Stimulated activated CD8-positive, alpha-beta memory T cell treated with anti-CD3 and anti-CD28 coated beads, Interleukin-12 subunit alpha, Interleukin-12 subunit beta, amount 100 ng/mL, for 4 hours (primary cell): ENCODE results near the gene GORAB.

Experiments used
- DNase-seq: peaks from one replicate; pipeline ENCODE4 v3.0.0-alpha.2; 2020; ENCODE audit warnings: low read depth

GORAB gene

DNA sequence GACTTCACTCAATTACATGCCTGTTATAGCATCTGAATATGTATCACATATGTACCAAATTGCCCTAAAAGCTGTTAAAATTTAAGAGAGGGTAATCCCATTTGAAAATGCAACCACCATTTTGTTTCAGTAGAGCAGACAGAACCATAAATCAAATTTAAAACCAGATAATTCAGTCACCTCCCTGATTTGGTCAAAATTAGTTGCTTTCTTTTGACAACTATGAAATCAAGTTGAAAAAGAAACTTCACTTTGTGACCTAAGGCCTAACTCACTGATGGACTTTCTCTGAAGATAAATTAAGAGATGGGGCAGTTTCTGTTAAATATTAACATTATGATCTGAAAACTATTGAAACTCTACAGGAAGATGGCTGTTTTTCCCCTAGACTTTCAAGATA lies 6.7 kb downstream of the GORAB start:
- no peak for DNase-seq

DNA sequence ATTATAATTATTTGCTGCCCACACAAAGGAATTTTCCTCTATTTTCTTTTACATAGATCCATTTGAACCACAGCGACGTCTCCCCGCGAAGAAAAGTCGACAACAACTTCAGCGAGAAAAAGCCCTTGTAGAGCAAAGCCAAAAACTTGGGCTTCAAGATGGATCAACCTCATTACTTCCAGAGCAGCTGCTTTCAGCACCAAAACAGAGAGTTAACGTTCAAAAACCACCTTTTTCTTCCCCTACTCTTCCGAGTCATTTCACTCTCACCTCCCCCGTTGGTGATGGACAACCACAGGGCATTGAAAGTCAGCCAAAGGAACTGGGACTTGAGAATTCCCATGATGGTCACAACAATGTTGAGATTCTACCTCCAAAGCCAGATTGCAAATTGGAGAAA lies 7.2 kb downstream of the GORAB start:
- no peak for DNase-seq

DNA sequence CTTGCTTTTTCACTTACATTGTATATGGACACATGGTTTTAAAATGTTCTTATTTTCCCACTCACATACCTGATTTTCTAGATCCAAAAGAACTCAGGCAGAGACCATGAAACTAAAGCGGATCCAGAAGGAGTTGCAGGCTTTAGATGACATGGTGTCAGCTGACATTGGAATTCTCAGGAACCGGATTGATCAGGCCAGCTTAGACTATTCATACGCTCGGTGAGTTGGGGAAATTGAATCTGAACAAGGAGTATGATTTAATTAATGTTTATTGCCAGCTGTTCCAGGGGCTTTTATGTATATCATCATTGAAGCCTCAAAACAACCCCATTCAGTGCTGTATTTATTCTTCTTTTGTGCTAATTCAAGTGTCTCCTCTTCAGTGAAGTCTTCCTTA lies 12.7 kb downstream of the GORAB start:
- DNase-seq: no peak

DNA sequence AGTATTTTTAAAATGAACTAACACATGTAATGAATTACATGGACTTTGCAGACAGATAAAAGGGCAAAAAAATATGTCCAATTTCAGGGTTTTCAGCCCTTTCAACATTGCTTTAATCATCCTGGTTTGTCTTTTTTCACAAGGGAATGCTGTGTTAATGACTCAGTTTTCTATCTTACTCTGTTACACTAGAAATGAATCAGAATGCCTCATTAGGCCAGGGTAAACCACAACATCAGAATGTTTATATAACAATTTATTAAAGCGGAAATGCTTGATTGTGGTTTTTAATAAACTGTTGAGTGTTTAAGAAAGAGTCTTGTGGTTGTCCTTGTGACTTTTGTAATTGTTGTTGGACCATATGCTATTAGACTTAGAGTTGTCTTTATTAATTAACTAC lies 13.5 kb downstream of the GORAB start:
- no peak for DNase-seq

DNA sequence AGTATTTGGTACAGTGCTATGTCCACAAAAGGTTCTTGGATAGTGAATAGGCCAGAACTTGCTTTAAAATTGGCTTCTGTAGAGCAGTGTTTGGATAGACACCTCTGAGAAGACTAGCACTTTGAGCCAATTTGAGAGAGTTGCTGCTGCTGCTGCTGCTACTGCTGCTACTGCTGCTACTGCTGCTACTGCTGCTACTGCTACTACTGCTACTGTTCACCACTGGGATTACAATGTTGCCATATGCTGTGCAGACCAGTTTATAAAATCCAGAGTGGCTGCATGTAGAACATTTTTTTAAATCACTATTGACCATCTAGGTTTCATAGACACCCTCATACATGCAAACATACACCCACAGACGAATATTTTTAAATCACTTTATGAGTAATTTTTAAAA lies 15.3 kb downstream of the GORAB start:
- DNase-seq: no peak

DNA sequence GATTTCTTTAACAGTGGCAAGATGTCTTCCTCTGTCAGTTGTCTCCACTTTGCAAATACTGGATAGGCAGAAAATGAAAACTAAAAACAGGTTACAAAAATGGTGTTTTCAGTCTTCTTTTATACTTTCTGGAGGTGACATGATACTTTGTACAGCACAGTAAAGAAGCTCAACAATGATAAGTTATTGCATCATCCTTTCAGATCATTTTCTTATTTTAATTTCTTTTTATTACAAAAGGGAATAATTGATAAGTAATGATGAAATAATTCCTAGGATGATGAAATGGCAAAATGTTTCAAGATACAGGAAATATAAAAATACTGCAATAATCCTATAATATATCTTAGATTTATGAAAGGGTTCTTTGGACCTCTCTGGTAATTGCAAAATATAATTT lies 16.5 kb downstream of the GORAB start:
- DNase-seq: no peak

DNA sequence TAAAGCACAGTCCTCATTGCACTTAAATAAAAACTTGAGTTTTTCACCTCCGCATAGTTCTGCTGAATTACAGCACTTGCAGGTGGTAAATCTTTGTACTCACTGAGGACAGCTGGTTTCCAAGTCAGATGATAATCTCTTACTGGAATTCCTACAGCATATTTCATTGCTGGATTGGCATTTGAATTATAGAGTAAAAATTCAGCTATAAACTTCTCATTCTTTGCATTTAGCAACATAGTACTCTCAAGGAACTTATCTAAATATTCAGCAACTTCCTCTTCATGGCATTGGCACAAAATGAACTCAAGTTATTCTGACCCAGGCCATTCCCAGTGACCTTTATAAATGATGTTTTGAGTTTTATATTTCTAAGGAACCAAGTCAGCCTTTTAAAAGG lies 23.4 kb downstream of the GORAB start:
- no peak for DNase-seq

DNA sequence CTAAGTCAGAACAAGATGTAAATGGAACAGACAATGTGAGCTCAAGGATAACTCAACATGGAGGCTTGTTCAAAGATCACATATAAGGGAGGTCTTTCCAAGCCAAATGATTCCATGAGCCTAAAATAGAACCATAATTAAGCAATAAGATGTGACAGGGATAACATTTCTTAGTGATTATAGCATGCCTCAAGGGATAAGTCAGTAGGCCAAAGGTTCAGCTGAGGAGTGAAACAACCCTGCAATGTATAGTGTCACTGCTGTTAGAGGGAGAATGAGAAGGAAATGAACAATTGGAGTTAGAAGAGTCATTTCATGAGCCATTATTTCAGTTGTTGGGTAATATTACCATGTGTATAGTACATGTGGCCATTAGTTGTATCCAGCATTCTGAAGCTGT lies 25.0 kb downstream of the GORAB start:
- DNase-seq: no peak

DNA sequence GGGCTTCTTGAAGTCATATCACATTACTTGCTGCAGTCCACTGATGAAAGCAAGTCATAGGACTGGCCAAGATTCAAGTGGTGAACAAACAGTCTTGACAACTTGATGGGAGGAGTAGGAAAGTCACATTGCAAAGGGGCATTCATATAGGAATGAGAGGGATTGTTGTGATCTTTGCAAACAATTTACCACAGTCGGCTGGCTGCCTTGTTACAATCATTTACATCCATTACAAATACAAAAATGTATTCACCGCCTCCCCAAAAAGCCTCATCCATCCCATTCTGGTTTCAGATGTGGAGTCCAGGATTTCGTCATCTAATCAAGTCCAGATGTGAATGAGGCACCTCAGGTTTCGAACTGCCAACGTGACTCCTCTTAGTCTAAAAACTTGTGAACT lies 26.8 kb downstream of the GORAB start:
- DNase-seq: no peak

DNA sequence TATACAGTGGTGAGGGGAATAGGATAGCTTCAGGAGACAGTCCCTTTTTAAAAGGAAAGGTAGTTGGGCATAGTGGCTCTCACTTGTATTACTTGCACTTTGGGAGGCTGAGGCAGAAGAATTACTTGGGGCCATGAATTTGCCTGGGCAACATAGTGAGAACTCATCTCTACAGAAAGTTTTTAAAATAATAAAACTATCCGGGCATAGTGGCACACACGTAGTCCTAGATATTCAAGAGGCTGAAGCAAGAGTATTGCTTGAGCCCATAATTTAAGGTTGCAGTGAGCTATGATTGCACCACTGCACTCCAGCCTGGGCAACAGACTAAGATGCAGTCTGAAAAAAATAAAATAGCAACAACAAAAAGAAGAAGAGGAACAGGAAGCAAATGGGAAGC lies 27.2 kb downstream of the GORAB start:
- DNase-seq: no peak

DNA sequence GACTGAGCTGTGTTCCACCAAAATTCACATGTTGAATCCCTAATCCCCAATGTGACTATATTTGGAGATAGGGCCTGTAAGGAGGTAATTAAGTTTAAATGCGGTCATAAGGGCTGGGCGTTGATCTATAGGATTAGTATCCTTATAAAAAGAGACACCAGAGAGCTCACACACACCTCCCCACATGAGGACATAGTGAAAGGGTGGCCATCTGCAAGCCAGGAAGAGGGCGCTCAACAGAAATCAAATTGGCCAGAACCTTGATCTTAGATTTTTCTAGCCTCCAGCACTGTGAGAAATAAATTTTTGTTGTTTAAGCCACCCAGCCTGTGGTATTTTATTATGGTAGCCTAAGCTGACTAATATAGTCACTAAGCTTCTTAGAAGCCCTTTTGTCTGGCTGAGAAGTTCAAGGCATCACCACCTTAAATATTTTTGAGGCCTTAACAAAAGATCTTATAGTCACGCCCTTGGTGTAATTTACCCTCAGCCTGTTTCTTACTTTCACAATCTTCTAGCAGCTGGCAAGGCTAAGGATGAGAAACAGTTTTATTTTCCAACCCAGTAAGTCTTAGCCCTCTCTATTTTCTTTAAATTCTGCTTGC lies 28.8 kb downstream of the GORAB start:
- no peak for DNase-seq

DNA sequence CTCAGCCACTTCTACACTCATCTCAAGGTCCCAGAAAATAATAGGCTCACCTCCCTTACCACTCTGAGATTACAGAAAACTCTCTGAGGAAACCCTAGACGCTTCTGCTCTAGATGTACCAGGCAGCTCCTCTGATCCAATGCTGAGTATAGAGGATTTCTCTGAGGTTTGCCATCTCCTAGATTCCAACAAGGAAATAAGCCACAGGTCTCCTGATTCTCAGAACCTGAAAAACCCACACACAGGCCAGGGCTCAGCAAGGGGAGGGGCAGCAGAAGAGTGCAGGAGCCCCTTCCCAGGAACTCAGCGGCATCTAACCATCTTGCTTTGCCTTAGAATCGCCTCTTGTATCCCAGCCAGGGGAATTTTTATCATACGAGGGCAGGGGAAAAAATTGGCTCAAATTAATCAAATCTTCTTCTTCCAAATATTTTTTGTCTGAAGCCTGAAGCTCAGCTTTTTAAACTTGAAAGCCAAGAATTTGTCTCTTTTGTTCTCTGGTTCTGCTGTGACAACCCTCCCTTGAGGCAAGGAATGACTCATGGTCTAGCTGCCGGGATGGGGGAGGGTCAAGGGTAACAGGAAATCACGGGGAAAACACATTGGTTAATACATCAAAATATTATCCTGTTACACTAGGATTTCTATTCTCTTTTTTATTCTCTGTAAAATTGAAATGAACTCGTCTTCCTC lies 30.8 kb downstream of the GORAB start:
- DNase-seq: no peak

DNA sequence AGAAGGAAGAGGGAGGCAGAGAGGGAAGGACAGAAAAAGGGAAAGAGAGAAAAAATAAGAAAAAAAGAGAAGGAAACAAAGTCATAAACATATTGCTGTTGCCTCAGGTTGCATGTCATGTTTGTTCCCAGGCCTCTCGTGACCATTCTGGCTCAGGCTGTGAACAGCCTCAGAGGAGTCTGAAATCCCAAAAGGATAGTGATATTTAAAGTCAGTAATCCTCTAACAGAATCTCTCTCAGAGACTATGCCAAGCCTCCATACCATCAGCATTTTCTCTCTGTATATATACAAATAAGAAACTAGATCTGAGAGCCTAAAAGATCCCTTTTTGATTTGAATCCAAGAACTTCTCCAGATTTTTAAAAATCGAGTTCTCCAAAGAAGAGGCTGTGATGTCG lies 35.2 kb downstream of the GORAB start:
- DNase-seq: no peak

DNA sequence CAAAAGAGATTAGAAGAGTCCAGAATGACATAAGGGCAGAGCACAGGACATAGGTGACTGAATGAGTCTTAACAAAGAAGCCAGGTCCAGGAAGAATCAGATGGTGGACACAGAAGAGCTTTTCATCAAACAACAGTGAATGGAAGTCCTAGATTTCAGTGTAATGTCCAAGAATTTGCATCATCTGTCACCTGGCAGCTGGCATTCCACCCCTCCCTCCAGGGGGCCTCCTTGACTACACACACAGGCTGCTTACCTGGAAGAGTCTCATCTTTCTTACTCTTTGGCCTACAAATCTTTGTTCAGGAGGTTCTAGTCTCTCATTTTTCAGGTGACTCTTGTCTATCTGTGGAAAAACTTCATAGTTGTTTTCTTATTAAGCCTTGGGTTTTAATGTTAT lies 36.2 kb downstream of the GORAB start:
- DNase-seq: no peak

DNA sequence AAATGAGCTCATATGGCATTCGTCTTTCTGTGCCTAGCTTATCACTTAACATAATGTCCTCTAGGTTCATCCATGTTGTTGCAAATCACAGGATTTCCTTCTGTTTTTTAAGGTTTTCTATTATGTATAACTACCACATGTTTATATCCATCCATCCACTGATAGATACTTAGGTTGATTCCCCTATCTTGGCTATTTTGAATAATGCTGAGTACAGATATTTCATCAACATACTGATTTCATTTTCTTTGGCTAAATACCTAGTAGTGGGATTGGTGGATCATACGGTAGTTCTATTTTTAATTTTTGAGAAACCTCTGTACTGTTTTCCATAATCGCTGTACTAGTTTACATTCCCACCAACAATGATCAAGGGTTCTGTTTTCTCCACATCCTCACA lies 45.0 kb downstream of the GORAB start:
- no peak for DNase-seq

DNA sequence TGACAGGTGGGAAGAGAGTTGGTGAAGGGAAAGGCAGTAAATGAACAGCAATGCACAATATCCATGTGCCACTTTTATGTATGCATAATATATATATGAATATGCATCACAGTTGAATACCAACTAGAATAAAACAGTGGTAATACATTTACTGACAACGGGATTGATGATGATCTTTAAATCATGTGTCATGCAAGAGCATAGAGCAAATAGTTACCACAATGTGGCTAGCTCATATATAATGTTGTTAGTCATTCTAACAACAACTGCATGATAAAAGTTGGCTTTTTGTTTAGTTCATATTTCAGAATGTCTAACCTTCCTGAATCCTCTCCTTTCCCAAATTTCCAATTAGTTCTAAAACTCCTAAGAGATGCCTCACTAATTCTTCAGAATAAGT lies 46.4 kb downstream of the GORAB start:
- DNase-seq: no peak

DNA sequence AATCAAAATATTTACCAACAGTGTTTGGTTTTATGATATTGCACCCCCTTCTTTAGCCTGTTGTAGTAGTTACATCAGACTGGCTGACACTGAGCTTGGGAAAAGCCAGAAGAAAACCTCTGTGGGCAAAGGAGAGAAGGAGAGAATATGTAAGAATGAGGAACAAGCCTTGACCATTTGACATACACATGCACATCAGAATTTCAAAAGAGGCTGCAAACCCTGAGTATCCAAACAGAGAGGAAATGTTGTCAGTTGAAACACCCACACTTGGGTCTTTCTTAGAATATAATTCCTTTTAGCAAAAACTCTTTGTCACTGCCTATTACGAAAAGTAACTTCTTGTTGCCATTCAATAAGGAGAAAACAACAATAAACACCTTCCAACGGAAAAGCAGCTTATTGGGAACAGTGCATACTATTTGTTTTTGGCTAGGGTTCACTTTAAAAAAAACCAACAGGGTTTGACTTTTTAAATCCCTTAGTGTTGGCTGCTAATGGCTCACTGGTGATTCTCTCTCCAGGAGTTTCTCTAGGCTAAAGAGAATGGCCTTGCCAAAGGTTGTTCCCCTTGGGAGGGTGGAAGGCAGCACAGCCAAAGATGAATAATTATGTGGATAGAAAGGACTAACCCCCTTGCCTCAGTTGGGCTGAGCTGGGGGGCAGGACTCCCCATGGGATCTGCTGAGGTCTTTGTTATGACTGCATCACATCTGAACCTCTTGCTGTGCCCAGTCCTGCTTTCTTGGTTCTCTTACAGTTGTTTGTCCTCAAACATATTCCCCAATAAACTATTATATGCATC lies 48.9 kb downstream of the GORAB start:
- DNase-seq: no peak

DNA sequence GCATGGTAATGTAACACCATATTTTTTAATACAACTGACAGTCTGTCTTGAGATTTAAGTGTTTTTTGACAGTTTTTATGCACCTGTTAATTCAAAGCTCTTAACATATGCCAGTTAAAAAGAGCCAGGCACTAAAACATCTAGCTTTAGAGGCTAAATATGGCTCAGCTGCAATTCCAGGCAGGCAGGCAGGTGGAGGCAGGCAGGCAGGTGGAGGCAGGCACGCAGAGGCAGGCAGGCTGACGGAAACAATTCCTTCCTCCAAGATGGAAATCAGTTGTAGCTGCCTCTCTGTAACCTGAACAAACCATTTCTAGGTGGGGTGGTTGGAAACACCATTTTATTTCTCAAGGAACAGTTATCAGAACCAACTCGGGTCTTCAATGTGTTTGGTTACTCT lies 51.2 kb downstream of the GORAB start:
- DNase-seq: no peak

DNA sequence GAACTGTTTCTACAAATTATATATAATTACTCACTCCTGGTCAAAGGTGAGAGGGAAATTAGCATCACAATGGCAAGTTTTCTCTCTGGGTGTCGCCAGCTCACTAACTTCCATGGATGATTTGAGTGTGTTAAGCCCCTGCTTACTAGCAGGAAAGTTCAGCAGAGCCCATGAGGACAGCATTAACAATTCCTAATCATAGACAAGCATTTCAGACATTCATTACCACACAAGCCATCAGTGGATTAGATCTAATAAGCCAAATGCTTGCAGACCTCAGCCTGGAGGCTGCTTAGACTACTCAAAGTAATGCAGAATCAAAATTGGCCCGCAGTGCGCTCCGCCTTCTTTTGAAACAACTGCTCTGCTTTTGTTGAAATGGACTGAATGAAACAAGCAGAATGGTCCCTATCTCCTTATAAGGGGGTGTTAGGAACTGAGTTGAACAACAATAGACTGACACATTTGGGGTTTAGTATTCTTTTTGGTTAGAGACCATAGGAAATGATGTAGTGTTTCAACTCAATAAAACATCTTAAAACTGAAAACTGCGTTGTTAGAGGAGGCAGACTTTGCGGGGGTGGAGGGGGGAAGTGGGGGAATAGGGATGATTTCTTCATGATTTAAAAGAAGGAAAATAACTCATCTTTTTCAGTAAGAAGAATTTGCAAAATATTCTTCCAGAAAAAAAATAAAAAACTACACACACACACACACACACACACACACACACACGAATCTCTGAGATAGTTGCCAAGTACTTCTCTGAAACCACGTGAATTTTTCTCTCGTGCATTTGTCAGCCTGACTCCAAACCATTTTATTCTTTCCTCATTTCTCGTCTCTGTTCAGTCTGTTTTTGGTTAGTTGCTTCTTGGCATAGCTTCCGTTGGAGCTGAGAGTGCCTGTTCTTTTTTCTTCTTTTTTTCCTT lies 54.6 kb downstream of the GORAB start:
- DNase-seq: no peak

DNA sequence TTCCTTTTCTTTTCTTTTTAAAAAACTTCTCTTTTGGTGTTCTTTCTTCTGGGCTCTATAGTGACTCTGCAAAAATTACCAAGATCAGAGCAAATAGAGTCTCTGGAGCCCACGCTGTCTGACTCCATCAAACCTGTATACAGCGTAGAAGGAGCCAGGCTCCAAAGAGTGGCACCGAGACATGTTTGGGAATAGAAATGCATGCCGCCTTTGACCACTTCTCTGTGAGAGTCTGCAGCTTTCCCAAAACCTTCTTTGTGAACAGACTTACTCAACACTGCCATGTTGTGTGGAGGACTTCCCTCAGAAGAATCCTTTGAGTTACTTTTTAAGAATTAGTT lies 55.3 kb downstream of the GORAB start:
- no peak for DNase-seq

DNA sequence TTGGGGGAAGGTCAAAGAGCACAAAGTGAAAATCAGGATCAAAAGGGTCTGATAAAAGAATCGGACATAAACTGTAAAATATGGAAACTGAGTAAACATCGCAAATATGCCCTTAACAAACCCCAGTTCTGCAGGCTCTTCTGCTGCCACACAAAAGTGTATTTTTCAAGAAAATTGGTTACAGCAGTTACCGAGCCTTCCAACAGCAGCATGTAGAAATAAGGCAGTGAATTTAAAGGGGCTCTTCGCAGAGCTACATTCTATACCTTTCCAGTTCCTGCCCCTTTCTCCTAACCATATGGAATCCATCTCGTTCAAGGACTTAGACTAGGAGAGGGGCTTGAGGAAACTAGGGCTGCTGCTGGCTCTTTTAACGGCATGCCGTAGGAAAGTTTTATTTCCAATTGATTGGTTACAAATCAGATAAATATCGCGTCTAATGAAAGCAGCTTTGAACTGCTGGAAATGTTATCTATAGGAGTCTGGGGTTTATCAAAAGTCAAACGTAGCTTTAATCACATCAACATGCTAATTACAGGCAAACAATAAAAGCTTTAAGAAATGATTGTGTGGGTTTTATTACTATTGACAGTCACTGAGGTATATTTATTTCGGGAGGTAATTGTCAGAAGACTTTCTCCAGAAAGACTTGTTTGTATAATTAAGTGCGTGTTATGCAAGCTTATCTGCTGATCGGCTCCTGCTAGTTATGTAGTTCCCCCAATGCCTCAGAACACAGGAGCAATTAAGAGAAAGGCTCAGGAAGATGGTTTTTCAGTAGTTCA lies 59.1 kb downstream of the GORAB start:
- DNase-seq: no peak
